CD4-positive, alpha-beta T cell treated with Interleukin-1 beta for 1 hour (primary cell): ENCODE measurements around the gene ACBD3.

Experiments
- DNase-seq, 2 donors: peaks; one replicate each; pipeline ENCODE4 v3.0.0-alpha.2; 2020 to 2022

The ACBD3 gene

DNA sequence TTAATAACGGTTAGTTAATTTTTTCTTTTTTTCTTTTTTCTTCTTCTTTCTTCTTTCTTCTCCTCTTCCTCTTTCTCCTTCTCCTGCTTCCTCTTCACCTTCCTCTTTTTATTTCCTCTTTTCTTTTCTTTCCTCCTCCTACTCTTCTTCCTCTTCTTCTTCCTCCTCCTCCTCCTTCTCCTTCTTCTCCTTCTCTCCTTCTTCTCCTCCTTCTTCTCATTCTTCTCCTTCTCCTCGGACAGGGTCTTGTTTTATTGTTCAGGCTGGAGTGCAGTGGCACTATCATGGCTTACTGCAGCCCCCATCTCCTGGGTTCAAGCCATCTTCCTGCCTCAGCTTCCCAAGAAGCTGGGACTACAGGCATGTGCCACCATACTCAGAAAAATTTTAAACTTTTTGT lies 13.4 kb upstream of the ACBD3 start:
- no peak for DNase-seq

DNA sequence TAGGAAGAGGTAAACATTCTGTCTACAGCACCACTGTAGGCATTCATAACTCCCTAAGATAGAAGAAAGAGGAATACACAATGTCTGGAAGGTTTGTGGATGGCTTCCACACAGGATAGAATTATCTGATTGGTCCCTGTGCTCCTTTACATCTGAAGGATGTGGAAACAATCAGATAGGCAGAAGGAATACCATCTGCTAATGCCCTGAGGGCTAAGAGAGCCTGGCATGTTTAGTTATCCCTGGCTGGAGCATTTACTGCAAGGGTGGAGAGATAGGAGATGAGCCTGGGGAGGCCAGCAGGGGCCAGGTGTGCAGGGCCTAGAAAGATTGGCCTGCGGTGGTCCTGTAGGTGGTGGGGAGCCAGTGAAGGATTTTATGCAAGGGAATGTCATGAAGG lies 8.6 kb upstream of the ACBD3 start:
- DNase-seq, result no peak

DNA sequence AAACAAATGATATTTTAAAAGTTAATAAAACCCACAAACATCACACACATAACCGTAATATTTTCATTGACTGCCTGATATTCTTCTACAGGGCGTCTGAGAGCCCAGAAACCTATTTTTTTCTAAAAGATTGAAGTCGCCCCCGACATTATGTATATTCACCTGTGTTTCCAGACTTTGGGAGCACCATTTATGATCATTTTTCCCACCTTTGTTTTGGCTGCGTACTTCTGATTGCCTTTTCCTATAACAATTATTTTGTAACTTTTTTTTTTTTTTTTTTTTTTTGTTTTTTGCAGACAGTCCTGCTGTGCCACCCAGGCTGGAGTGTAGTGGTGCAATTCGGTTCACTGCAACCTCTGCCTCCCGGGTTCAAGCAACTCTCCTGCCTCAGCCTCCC lies 839 bp upstream of the ACBD3 start:
- DNase-seq, result no peak

DNA sequence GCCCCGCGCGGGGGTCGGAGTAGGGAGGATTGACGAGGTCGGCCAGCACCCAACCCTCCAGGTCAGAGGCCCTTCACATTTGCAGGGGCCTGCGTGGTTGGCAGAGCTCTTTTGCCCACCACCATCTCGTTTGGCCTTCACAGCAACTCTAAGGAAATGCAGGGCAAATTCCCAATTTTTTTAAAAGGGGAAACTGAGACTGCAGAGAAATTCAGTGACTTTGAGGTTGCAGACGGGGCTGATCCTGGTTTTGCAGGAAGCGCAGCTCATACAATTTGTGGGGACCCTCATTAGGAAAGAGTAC lies 430 bp upstream of the ACBD3 start:
- no peak for DNase-seq

DNA sequence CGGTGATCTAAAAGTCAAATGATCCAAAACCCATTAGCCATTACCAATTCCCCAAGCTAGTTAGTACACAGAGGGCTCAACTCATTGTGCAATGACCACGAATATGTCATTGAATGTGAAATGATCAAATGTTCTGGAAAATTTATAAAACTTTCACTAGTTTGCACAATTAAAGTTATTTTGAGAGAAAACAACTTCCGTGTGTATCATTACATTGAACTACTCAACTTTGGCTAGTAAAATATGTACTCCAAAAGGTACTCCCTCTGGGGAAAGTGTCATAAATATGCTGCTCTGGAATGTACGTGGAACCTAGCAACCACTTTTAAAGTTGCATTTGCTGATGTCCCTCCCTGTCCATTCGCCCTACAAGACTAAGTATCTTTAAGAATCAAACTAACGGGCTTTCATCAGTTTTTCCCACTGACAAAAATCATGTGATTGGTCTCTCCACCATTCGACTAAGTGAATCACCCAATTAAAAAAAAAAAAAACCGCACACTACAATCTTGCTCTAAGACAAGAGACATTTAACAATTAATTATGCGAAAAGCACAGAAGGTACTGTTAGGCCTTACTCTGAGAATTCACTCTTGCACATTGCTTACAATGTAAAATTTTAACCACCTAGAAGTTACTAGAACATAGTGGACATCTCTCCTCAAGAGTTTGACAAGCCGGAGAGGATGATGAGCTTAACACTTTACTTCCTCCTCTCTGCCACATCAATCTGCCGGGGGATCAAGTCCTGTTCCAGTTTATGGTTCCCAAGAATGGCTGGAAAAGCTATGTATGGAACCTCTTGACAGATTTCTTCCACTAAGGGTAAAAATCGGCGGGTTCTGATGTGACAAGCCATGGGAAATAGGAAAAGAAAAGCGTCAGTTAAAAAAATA lies 1.2 kb downstream of the ACBD3 start:
- DNase-seq, result no peak

DNA sequence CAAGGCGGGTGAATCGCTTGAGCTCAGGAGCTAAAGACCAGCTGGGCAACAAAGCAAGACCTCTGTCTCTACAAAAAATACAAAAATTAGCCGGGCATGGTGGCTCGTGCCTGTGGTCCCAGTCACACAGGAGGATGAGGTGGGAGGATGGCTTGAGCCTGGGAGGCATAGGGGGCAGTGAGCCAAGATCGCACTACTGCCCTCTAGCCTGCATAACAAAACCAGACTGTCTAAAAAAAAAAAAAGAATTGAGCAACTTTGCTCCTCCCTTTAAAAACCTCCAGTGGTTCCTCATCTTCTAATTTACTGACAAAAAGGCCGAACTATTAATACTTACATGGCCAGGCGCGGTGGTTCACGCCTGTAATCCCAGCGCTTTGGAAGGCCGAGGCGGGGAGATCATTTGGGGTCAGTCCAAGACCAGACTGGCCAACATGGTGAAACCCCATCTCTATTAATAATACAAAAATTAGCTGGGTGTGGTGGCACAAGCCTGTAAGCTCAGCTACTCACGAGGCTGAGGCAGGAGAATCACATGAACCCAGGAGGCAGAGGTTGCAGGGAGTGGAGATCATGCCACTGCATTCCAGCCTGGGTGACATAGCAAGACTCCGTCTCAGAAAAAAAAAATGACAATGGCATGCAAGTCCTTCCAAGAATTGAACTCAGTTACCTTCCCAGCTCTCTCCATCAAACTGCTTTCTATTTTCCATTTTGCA lies 4.4 kb downstream of the ACBD3 start:
- DNase-seq, result peak in 1 of 2 donors; percentile 11

DNA sequence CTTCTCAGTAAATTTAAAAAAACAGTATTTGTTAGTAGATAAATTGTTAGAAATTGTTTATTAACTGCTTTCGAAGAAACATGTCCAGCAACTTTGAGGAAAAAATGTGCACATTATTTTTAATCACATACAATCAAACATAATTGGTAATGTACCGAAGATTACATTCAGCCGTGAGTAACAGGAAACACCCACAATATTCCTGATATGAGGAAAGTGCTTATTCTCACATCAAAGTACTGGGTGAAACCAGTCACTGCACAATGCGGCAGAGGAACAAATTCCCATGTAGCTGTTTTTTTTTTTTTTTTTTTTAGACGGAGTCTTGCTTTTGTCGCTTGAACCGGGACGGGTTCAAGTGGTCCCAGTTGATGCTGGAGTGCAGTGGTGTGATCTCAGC lies 9.7 kb downstream of the ACBD3 start:
- no peak for DNase-seq

DNA sequence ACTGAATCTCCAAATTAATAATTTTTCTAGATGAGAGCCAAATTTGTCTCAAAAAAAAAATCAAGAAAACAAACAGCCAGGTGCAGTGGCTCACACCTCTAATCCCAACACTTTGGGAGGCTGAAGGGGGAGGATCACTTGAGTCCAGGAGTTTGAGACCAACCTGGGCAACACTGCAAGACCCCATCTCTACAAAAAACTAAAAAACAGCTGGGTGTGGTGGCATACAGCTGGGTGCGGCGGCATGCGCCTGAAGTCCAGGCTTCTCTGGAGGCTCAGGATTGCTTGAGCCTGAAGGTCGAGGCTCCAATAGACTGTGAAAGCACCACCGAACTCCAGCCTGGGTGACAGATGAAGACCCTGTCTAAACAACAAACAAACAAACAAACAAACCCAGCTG lies 14.0 kb downstream of the ACBD3 start:
- DNase-seq, result no peak

DNA sequence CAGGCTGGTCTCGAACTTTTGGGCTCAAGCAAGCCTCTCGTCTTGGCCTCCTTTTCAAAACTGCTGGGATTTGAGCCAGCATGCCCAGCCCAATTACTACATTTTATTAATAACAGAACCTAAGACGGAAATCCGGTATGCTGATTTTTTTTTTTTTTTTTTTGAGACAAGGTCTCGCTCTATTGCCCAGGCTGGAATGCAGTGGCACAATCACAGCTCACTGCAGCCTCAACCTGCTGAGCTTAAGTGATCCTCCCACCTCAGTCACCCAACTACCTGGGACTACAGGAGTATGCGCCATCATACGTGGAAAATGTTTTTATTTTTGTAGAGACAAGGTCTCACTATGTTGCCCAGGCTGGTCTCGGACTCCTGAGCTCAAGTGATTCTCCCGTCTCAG lies 20.2 kb downstream of the ACBD3 start:
- no peak for DNase-seq

DNA sequence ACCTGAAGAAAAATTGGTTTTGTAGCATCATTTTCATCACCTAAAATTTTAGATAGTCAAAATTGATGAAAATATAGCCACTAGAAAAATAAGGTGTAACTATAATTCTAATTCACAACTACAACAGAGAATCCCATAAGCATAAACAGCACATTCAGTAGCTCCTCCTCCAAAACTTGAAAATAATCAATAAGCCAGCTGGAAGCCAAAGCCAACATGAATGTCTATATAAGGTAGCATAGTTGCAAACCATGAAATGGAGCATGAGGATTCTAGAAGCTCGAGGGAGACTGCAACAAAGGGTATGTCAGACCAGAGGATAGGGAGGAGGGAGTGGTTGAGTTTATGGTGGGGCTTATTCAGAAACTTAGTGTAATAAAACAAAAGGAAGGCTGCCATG lies 22.4 kb downstream of the ACBD3 start:
- DNase-seq, result no peak

DNA sequence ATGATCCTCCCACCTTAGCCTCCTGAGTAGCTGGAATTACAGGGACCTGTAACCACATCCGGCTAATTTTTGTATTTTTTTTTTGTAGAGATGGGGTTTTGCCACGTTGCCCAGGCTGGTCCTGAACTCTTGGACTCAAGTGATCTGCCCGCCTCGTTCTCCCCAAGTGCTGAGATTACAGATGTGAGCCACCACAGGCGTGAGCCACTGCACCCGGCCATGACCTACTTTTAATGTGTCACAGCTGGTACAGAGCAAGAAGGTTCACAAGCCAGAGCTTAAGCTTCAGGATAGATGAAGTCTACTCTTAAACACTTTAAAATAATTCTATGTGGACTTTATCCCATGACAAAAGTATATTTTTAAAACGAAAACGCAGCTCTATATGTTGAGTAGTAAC lies 23.6 kb downstream of the ACBD3 start:
- no peak for DNase-seq

DNA sequence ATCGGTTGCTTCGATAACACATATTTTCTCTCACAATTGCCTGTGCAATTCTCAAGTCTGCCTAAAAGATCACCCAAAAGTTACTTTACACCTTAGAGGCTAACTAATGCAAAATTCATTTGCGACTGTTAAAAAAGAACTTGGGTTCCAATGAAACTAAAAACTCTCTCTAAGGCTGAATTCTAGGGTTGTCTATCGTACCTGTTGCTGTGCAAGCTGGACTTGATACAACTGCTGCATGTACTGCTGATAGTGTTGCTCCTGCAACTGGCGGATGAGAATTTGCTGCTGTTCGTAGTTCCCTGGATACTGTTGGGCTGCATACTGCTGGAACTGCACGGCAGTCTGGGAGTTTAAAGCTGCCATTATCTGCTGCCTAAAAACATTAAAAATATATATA lies 27.6 kb downstream of the ACBD3 start:
- no peak for DNase-seq

DNA sequence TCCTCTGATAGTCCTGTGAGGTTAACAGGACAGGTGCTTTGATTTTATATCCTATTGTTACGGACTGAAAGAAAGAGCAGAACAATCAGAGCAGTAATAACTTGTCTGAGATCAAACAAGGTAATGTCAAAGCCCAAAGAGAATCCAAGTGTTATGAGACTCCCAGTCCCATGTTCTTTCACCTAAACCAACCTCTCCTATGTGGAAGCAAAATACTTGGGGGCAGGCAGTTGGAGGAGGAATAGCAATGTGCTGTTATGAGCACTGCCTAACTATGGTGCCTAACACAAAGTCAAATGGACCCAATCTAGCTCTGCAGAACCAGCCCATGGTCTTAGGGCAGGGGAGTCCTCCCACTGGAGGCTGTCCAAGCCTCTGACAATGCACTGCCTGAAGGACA lies 28.1 kb downstream of the ACBD3 start:
- DNase-seq, result no peak

DNA sequence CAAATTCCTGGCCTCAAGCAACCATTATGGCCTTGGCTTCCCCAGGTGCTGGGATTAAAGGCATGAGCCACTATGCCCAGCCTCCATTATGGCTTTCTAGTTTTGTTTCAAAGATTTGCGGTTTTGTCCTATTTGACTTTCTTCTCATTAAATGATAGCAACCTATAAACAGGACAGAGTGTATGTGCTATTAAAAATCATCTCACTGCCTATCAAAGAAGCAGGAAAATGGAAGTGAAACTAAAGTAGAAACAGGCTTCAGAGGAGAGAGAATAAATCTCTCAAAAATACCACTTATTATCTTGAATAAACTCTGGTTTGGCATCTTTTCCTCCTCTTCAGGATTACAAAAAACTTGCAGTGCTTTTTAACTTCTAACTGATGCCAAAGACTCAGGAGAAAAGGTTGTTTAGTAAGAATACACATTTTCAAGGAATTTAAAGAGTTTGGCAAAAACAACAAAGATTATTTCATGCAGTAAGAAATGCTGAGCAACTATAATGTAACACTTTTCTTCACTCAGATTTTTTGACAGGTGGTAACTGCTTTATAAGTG lies 28.7 kb downstream of the ACBD3 start:
- no peak for DNase-seq

DNA sequence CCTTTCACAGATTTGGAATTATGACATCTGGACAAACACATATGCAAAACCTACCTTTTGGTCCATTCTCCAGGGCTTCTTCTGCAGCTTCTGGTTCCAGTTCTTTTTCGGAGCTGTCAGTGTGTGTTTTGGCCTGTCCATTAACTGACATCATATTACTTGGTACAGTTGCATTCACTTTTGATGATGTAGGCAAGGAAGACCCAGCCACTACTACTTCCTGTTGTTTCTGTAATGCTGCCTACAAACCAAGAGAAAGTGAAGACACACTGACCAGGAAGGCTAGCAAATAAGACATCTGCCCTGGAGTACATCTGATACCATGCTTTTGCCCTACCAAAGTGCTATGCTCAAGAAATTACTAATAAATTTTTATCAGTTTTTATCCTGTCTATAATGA lies 31.9 kb downstream of the ACBD3 start:
- DNase-seq, result no peak

DNA sequence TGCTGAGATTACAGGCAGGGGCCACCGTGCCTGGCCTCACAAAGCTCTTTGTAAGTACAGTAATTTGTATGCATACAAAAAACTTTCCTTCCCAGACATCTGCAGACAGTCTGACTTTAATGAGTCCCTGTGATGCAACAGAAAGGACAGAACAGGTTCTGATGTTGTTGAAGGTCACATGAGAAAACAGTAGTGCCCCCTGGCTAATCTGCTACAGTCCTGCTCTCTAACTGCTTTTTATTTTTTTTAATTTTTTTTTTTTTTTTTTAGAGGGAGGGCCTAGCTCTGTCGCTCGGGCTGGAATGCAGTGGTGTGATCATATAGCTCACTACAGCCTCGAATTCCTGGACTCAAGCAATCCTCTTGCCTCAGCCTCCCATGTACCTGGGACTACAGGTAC lies 36.7 kb downstream of the ACBD3 start:
- DNase-seq, result no peak

DNA sequence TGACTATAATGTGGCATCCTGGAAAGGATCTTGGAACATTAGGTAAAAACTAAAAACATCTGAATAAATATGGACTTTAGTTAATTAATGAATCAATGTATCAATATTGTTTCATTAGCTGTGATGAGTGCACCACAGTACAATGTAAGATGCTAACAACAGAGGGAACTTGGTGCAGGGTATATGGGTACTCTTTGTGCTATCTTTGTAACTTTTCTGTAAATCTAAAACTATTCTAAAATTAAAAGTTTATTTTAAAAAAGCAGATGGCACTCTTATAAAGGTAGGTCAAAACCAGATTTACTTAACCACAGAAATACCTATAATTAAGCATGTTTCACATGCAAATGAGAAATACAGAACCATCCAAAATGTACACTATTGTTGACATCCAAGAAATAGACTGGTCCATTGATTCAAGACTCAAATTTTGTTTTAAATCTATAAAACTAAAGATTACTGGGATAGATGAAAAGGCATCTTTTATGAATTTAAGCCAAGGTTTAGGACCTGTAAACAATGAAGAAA lies 38.4 kb downstream of the ACBD3 start:
- no peak for DNase-seq

DNA sequence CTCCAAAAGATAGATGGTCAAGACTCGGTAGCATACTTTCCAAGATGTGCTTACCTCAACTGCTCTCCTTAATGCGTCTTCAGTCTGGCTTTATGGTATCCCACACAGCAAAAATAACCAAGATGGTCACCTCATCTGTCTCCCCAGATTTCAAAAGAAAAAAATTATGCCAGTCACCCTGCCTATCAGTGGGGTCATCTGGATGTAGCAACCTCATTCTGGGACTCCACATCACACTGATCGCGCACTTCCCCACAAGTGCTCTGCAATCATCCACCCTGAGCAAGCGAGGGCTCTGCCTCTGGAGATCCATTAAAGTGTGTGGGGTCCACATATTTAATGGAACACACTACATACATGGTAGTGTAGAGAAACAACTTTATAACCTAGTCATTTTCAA lies 42.5 kb downstream of the ACBD3 start:
- no peak for DNase-seq

DNA sequence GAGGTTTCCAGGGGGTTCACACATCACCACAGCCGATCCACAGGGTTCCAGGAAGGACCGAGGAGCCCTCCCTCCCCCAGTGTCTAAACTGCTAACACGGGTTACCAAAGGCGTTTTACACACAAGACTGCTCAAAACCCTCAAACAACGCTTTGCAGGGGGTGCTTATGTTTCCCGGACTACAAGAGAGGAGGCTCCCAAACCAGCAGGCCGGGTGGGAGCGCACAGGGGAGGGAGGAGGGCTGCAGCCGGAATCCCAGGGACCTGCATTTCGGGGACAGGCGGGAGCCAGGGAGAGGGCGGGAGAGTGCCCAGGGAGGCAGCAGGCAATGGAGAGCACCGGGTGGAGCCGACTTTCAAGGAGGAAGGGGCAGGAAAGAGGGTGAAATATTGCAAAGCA lies 50.8 kb downstream of the ACBD3 start:
- DNase-seq, result no peak

DNA sequence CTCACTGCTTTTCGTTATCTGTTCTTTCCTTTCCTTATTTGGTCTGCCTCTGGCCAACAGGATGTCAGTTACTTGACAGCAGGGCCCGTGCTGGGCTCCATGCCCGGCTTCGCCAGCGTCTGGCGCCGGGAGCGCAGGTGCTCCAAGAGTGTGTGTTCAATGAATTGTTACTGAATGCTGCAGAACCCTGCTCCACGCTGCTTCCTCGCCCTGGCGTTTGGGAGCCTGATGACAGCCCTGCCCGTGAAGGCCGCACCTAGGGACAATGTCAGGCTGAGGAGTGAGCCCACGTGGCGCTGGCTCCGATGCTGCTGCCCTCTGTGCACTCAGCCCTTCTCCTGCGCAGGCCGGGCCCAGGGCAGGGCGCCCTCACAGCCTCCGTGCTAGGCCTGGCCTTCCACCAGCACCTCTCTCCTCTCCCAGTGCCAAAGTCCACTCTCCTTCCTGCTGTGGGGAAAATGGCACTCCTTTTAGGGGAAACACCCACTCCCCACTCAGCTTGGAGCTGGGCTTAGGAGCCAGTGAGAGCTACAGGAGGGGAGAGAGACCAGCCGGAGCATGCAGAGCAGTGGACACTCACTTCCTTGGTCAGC lies 51.4 kb downstream of the ACBD3 start:
- DNase-seq, result no peak

DNA sequence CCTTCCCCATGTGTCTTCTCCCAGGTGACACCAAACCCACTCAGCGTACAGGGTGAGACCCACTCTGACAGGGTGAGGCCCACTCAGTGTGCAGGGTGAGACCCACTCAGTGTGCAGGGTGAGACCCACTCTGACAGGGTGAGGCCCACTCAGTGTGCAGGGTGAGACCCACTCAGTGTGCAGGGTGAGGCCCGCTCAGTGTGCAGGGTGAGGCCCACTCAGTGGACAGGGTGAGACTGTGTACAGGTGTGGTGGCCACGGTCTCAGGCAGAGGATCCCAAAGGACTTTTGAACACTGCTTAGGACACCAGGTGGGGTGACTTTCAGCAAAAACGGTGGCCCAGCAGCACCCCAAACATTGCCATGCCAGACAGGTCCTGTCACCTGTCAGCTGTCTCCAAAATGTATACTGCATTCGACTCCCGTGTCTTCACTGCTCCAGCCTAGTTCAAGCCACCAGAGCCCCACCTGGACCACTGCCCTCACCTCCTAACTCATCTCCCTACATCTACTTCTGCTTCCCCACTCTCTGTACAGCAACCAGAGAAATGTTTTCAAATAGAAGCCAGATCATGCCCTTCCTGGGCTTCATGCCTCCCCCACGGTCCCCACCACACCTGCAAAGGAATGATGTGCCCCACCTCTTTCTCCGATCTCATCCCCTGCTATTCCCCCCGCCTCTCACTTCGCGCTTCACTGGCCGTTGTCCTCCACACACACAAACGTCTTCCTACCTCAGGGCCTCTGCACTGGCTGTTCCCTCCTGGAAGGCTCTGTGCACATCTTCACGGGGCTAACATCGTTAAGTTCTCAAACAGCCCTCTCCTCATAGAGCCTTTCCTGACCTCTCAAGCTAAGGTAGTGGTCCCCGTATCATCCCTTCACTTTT lies 52.1 kb downstream of the ACBD3 start:
- no peak for DNase-seq

DNA sequence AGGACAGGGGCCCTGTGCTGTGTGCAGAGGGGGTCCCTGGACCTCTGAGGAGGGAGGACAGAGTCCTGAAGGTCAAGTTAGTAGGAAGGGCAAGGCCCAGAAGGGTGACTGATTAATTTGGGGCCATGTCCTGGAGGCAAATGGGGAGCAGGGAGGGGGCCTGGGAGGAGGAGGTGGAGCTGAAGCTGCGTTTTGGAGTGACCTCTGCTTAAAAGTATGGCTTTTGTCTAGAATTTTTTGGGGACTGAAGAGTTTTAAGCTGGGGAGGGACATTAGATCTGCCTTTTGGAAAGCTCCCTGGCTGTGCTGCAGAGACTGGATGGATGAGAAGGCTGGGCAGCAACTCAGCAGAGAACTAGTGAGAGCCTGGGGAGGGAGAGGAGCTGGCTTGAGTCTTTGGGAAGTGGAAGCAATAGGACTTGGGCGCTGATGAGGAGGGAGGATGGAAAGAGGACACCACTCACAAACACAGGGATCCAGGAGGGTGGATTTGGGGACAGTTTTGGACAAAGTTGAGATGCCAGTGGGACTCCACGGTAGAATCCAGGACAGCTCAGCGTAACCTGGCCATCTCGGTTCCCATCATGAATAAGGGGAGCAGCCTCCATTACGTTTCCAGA lies 52.9 kb downstream of the ACBD3 start:
- DNase-seq, result no peak
